ENCODE results near the gene RAB3IL1. TPM values are rescaled to one million over a fixed set of nuclear protein-coding genes. Genes with fewer than 3 reads are reported as not detected.

Gene RAB3IL1
- total and polyA plus RNA-seq, 9 of the 15 experiments (the other 6 are each of a cell fraction or from before 2014, with no cell fraction given) = 0.15 to 42.6 (median 15.5) TPM

DNA sequence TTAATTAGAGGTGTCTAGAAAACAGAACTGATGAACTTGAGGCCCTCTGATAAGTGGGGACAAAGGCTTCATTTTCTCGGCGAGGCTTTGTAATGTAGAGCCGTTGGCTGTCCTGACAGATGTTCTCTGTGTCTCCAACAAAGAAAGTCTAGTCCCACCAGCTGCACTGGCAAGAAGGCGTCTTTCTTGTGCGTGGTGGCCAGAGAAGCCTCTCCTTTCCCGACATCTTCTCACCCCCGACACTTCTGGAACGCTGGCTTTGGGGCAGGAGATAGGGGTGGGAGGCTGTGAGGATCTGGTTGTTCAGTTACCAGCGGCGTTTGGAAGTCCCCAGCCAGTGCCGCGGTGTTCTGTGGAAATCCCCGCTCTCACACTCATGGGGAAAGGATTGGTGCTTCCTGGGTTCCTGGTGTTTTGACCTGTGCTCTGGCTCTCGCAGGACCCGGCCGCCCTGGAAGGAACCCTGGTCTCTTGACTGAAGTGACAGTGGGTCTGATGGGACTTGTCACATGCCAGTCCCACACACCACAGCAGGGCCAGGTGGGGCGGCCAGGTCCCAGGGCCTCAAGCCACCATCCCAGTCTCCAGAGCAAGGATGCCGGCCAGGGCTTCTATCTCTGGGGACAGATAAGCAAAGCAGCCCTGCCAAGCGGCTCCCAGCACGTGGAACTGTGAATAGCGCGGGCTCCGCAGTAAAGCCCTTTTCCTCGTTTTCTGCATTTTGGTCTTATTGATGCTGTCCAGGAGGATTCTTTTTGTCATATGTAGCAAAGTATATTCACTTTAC is 66.1 kb downstream of the RAB3IL1 start:
- ATAC-seq = no peak
- H3K9me1 ChIP-seq (ENCODE audit: control insufficient read depth, insufficient read depth, low read length) = no peaks in the 10 kb centered on the region
- POLR2A ChIA-PET = interaction anchor here (0.6 kb wide), 1 partner anchor 47 kb away, joined by 4 read pairs; no protein-coding TSS in a partner anchor
- CTCF ChIA-PET (ENCODE audit: low intra/inter-chr PET ratio) = no interaction called here
- no peaks in the 10 kb centered on the region for H3K27me3 ChIP-seq (ENCODE audit: control insufficient read depth in 2 of 2, insufficient read depth in 2 of 2, low read length in 2 of 2)
- H3K9me3 ChIP-seq (replicated peaks; ENCODE audit: control insufficient read depth, insufficient read depth, low read depth, low read length) = no peaks in the 10 kb centered on the region
- no peaks in the 10 kb centered on the region for H3K79me2 ChIP-seq (ENCODE audit: control insufficient read depth, insufficient read depth, low read length)
- in situ Hi-C loops (cut with MboI) = no loop called here
- H3K4me1 ChIP-seq (replicated peaks in 1 of 2; ENCODE audit: control insufficient read depth in 2 of 2, insufficient read depth in 2 of 2, low read length in 2 of 2) = peaks cover 2 to 26% of the 10 kb centered on the region in 2 experiments; a peak in 4 of 5 replicates
- no peak for DNase-seq (ENCODE audit: extremely low read depth in 1 of 4, low spot score in 3 of 4)
- 79% methylated on average over 24 of the region's 24 CpGs for WGBS (ENCODE audit: insufficient coverage, low coverage, missing lambda C conversion rate)
- FAIRE-seq = no peak
- peak overlapping the region in 1 of 2 experiments; percentile 75; a peak in 2 of 4 replicates for H3K9ac ChIP-seq (ENCODE audit: insufficient read depth in 1 of 2, low read depth in 2 of 2, low read length in 2 of 2)
- BruUV-seq (replicated peaks) = no TSS peak
- H3K4me3 ChIP-seq = no peak overlapping the region
- H3K4me2 ChIP-seq (ENCODE audit: insufficient read depth, low read length) = no peak overlapping the region
- peaks cover 5% of the 10 kb centered on the region; the same call in 1 of the 3 replicates for H3K36me3 ChIP-seq (ENCODE audit: control insufficient read depth, insufficient read depth, low read length)
- H2AFZ ChIP-seq (ENCODE audit: low read depth, low read length) = peak overlapping the region; percentile 36; the same call in 1 of the 2 replicates
- intact Hi-C loops (cut with micrococcal nuclease) = no loop called here
- no peaks in the 10 kb centered on the region for H4K20me1 ChIP-seq (replicated peaks; ENCODE audit: control insufficient read depth, insufficient read depth, low read length)
- H3K27ac ChIP-seq (ENCODE audit: extremely low read depth, low read depth, low read length) = no peak overlapping the region
- TF ChIP-seq, protein P1, sequence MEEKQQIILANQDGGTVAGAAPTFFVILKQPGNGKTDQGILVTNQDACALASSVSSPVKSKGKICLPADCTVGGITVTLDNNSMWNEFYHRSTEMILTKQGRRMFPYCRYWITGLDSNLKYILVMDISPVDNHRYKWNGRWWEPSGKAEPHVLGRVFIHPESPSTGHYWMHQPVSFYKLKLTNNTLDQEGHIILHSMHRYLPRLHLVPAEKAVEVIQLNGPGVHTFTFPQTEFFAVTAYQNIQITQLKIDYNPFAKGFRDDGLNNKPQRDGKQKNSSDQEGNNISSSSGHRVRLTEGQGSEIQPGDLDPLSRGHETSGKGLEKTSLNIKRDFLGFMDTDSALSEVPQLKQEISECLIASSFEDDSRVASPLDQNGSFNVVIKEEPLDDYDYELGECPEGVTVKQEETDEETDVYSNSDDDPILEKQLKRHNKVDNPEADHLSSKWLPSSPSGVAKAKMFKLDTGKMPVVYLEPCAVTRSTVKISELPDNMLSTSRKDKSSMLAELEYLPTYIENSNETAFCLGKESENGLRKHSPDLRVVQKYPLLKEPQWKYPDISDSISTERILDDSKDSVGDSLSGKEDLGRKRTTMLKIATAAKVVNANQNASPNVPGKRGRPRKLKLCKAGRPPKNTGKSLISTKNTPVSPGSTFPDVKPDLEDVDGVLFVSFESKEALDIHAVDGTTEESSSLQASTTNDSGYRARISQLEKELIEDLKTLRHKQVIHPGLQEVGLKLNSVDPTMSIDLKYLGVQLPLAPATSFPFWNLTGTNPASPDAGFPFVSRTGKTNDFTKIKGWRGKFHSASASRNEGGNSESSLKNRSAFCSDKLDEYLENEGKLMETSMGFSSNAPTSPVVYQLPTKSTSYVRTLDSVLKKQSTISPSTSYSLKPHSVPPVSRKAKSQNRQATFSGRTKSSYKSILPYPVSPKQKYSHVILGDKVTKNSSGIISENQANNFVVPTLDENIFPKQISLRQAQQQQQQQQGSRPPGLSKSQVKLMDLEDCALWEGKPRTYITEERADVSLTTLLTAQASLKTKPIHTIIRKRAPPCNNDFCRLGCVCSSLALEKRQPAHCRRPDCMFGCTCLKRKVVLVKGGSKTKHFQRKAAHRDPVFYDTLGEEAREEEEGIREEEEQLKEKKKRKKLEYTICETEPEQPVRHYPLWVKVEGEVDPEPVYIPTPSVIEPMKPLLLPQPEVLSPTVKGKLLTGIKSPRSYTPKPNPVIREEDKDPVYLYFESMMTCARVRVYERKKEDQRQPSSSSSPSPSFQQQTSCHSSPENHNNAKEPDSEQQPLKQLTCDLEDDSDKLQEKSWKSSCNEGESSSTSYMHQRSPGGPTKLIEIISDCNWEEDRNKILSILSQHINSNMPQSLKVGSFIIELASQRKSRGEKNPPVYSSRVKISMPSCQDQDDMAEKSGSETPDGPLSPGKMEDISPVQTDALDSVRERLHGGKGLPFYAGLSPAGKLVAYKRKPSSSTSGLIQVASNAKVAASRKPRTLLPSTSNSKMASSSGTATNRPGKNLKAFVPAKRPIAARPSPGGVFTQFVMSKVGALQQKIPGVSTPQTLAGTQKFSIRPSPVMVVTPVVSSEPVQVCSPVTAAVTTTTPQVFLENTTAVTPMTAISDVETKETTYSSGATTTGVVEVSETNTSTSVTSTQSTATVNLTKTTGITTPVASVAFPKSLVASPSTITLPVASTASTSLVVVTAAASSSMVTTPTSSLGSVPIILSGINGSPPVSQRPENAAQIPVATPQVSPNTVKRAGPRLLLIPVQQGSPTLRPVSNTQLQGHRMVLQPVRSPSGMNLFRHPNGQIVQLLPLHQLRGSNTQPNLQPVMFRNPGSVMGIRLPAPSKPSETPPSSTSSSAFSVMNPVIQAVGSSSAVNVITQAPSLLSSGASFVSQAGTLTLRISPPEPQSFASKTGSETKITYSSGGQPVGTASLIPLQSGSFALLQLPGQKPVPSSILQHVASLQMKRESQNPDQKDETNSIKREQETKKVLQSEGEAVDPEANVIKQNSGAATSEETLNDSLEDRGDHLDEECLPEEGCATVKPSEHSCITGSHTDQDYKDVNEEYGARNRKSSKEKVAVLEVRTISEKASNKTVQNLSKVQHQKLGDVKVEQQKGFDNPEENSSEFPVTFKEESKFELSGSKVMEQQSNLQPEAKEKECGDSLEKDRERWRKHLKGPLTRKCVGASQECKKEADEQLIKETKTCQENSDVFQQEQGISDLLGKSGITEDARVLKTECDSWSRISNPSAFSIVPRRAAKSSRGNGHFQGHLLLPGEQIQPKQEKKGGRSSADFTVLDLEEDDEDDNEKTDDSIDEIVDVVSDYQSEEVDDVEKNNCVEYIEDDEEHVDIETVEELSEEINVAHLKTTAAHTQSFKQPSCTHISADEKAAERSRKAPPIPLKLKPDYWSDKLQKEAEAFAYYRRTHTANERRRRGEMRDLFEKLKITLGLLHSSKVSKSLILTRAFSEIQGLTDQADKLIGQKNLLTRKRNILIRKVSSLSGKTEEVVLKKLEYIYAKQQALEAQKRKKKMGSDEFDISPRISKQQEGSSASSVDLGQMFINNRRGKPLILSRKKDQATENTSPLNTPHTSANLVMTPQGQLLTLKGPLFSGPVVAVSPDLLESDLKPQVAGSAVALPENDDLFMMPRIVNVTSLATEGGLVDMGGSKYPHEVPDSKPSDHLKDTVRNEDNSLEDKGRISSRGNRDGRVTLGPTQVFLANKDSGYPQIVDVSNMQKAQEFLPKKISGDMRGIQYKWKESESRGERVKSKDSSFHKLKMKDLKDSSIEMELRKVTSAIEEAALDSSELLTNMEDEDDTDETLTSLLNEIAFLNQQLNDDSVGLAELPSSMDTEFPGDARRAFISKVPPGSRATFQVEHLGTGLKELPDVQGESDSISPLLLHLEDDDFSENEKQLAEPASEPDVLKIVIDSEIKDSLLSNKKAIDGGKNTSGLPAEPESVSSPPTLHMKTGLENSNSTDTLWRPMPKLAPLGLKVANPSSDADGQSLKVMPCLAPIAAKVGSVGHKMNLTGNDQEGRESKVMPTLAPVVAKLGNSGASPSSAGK (IDR thresholded peaks at IDR 0.05) = 0 out of 2 replicates have a peak, but pooled peaks have one; percentile 31
- TF ChIP-seq, protein P2, sequence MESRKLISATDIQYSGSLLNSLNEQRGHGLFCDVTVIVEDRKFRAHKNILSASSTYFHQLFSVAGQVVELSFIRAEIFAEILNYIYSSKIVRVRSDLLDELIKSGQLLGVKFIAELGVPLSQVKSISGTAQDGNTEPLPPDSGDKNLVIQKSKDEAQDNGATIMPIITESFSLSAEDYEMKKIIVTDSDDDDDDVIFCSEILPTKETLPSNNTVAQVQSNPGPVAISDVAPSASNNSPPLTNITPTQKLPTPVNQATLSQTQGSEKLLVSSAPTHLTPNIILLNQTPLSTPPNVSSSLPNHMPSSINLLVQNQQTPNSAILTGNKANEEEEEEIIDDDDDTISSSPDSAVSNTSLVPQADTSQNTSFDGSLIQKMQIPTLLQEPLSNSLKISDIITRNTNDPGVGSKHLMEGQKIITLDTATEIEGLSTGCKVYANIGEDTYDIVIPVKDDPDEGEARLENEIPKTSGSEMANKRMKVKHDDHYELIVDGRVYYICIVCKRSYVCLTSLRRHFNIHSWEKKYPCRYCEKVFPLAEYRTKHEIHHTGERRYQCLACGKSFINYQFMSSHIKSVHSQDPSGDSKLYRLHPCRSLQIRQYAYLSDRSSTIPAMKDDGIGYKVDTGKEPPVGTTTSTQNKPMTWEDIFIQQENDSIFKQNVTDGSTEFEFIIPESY (CRISPR knock-in tag; IDR thresholded peaks at IDR 0.05) = peak; percentile 60
- TF ChIP-seq, protein P3, sequence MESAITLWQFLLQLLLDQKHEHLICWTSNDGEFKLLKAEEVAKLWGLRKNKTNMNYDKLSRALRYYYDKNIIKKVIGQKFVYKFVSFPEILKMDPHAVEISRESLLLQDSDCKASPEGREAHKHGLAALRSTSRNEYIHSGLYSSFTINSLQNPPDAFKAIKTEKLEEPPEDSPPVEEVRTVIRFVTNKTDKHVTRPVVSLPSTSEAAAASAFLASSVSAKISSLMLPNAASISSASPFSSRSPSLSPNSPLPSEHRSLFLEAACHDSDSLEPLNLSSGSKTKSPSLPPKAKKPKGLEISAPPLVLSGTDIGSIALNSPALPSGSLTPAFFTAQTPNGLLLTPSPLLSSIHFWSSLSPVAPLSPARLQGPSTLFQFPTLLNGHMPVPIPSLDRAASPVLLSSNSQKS (CRISPR knock-in tag; IDR thresholded peaks at IDR 0.05) = no peak
- no peak for TF ChIP-seq CHD4 (IDR thresholded peaks at IDR 0.05; ENCODE audit: insufficient read depth, insufficient replicate concordance, low read depth, low read length, poor library complexity, severe bottlenecking)

Data from K562 (cell line).